SK-N-MC (cell line): ENCODE measurements around the gene HIP1.

Experiments
- EZH2 ChIP-seq: fragments of 200-600 bp; sonication (generic); IDR thresholded peaks from one replicate; pipeline ENCODE4 v1.6.1; 2017; ENCODE audit warnings: antibody characterized with exemption
- FOXP2 ChIP-seq: optimal IDR thresholded peaks from 2 replicates; pipeline ENCODE3; 2011; ENCODE audit warnings: mild to moderate bottlenecking, moderate library complexity; ENCODE audit not compliant: insufficient read depth; ENCODE audit errors: extremely low read length, control extremely low read depth
- POLR2AphosphoS5 ChIP-seq: IDR thresholded peaks from 2 replicates; pipeline ENCODE4 v1.6.1; 2012; ENCODE audit warnings: mild to moderate bottlenecking, low read depth, low read length, borderline replicate concordance

DNA sequence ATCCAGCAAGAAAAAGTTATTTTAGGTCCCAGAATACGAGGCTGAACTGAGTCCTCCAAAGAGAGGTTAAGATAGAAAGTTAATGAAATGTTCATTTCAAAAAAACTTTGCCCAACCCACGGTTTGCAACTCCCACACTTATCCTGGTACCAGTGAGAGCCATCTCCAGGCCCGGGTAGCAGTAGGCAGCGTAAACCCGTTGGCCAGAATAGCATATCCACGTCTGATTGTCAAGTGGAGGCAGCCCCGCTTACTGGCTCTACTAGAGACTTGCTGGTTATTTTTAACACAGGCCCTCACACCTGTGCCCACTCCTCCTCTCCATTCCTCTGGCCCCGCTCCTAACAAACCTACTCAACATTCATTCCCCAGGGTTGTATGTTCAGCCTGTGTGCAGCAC lies 109.7 kb downstream of the HIP1 start:
- no peak for TF ChIP-seq EZH2
- no peak for TF ChIP-seq POLR2AphosphoS5
- TF ChIP-seq FOXP2, result no peak
